Urinary bladder (tissue), 4 donors: ENCODE results near the gene NKG7. TPM values are rescaled to one million over a fixed set of nuclear protein-coding genes. Genes with fewer than 3 reads are reported as not detected.
A peak's percentile ranks its signal among the peaks of the same experiment; 100 is the strongest.
"Not testable (repeated sequence)": the region's sequence is repeated elsewhere in the genome, so short reads cannot be mapped to it uniquely, and the experiment has no call there.

Source experiments
- DNase-seq: peaks from one replicate; pipeline ENCODE4 v3.0.0-alpha.2; 2015; ENCODE audit errors: extremely low spot score
- H3K27ac ChIP-seq: one replicate; pipeline ENCODE4 v1.5.1; 2013; ENCODE audit warnings: low read depth, mild to moderate bottlenecking, moderate library complexity
- H3K36me3 ChIP-seq: one replicate; pipeline ENCODE4 v1.6.1; 2013; ENCODE audit warnings: mild to moderate bottlenecking, moderate library complexity; ENCODE audit not compliant: insufficient read depth
- H3K4me1 ChIP-seq: one replicate; pipeline ENCODE4 v1.6.1; 2013; ENCODE audit warnings: mild to moderate bottlenecking, moderate library complexity; ENCODE audit not compliant: insufficient read depth
- H3K4me3 ChIP-seq: one replicate; pipeline ENCODE4 v1.5.1; 2013; ENCODE audit warnings: low read depth, low read length
- WGBS: extraction: QIAGEN DNeasy Blood & Tissue Kit; methylation state at CpG from one replicate; pipeline ENCODE4 v1.1.7; 2013; 5-methylcytosine and 5-hydroxymethylcytosine counted together
- polyA plus RNA-seq: library from polyadenylated mRNA; stranded (reverse); fragments of 200-250 nt; gene quantifications from one replicate; pipeline ENCODE4 v1.2.3, GENCODE V29; 2013
- total RNA-seq: library from RNA; depleted of rRNA; stranded (reverse); fragments of >200 nt; gene quantifications from one replicate; pipeline ENCODE4 v1.2.3, GENCODE V29; 2014
- donor health status: healthy with polysubstance abuse.
- donor health status: healthy.

NKG7 gene
- total and polyA plus RNA-seq, 2 donors, result 1.3 to 5.1 TPM

DNA sequence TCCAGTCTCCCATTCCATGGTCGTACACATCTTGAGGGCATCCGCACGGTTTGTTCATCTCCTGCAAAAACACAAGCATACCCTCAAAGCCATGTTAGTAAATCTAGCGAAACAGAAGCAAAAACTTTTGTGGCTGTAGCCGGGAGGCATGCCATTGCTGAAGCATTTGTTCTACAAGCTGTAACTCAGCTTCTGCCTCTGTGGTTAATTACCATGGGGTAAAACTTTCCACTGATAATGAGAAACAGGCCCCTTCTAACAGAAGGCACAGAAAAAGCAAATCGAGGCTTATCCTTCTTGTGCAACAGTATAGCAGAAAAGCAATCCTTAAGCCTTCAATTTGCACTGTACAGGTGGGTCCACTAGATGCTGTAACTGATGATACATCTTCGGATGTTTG lies 27.5 kb upstream of the NKG7 start:
- not testable (repeated sequence) for DNase-seq, H3K27ac ChIP-seq, H3K4me3 ChIP-seq, H3K4me1 ChIP-seq, H3K36me3 ChIP-seq
- 85% methylated on average over 7 of the region's 7 CpGs for WGBS

DNA sequence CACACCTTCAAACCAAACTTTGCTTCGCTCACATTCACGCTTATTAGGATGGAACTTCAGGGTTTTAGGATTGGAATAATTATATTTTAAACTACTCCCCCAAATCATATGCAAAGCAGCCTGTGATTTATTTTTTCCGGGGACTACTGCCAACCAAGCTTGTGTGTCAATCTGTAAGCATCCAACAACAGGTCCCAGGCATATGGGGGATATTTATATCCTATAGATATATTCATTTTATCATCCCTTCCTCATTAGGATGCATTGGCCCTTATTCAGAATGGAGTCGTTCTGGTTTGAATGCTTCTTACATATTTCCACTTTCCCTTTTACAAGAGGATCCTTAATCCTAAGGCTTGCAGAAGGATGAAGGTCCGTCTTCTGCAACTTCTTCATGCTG lies 26.8 kb upstream of the NKG7 start:
- 91% methylated on average over 5 of the region's 5 CpGs for WGBS
- no peaks in the 10 kb centered on the region for H3K36me3 ChIP-seq
- no peaks in the 10 kb centered on the region for H3K4me1 ChIP-seq
- H3K27ac ChIP-seq, result no peak overlapping the region
- DNase-seq, result no peak
- no peak overlapping the region for H3K4me3 ChIP-seq

DNA sequence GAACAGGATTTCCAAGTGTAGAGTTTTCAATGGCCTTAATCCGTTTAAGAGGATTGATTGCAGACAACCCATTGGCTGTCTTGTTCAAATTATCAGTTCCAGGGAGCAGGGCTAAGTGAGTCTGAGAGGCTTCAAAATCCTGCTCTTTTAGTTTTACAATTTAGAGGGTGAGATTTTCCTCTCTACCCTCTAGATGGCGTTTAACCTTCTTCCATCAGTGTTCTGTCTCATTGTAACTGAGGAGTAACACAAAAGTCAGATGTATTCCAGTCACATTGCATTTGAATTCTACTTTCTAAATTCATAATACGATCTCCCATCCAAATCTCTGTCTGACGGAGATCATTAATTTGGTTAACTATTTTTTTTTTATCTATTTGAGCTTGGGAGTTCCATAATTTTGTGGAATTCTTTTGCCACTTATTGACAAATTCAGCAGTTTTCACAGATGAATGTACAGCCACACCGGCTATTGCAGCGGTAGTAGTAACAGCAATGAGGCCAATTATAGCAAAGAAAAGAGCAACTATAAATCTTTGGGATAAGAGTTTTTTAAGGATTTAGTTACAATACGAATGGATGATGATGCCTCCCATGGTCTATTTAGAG lies 25.7 kb upstream of the NKG7 start:
- DNase-seq, result no peak

DNA sequence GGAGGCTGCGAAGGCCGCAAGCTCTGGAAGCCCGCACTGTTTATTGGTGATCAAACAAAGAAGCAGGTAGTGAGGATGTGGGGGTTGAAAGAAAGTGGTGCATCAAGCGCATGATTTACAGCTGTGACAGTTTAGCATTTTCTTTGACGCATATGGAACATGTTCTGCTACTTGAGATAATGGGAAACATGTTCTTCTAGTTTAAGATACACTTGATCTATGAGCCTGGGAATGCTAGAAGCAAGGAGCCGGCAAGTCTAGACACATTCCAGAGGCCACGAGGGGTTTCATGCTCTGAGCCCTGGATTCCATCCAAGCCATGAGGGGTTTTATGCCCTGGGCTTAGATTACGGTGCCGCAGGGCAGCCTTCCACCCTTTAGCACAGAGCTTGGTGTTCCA lies 25.0 kb upstream of the NKG7 start:
- not testable (repeated sequence) for H3K4me3 ChIP-seq, H3K4me1 ChIP-seq, DNase-seq, H3K27ac ChIP-seq, H3K36me3 ChIP-seq
- WGBS, result 51% methylated on average over 9 of the region's 9 CpGs

More for the DNA sequence above, 25.7 kb upstream of the NKG7 start:
- Histone ChIP-seq H3K36me3 (no peaks in the 10 kb centered on the region), H3K4me1 (no peaks in the 10 kb centered on the region), H3K4me3 (no peak overlapping the region), H3K27ac (no peak overlapping the region)
- WGBS, result 45% methylated on average over 7 of the region's 7 CpGs

DNA sequence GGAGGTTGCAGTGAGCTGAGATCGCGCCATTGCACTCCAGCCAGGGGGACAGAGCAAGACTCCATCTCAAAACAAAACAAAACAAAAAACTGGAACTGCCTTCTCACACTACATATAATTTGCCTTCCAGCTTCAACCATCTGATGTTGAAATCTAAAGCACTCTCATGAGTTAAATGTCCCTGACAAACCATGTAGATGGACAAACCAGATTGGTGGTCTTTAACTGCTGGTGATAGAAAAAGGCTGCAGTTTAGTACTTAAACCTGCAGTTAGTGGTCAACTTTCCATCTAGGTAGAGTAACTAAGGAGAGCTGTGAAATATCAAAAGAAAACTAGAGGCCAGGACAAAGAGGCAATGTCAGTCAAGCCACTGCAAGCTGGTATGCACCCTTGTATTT lies 23.7 kb upstream of the NKG7 start:
- no peak overlapping the region for H3K4me3 ChIP-seq
- H3K27ac ChIP-seq, result no peak overlapping the region
- 97% methylated on average over 2 of the region's 2 CpGs for WGBS
- H3K4me1 ChIP-seq, result no peaks in the 10 kb centered on the region
- no peak for DNase-seq
- no peaks in the 10 kb centered on the region for H3K36me3 ChIP-seq

DNA sequence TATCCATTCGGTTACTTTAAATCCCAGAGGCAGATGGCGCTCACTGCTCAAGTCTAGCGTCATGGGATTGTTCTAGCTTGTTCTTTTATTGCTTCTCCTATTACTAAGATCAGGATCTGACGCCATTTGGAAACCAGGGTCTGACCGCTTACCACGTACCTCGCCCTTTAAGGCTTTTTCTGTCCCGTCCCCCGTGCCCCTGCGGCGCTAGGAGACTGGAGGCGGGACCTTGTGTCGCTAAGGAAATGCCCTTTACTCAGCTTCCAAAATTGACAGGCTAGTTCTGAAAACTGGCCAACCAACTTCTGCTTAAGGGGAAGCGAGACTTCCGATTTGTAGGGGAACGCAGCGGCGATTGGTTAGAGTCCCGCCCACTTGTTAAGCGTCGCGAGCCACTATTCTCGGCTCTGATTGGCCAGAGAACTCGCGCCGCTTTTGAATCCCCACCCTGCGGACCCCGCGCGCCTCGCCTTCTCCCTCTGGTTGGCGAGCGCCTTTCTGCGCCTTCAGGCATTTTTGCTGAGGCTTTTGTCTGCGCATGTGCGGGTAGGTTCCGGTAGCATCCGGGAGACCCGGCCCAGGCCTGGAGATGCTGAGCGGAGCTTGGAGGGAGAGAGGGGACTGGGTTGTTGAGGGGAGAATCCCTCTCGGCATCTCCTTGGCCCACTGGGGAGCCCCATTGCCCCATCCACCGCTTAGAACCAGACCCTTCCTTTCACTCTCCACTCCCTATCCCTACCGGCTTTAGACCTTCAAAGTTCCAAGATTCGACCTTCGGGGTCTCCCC lies 21.8 kb upstream of the NKG7 start:
- Histone ChIP-seq H3K4me1 (no peaks in the 10 kb centered on the region), H3K27ac (peak overlapping the region; percentile 30), H3K4me3 (peak overlapping the region; percentile 17), H3K36me3 (no peaks in the 10 kb centered on the region)
- DNase-seq, result peak; percentile 97
- WGBS, result 1% methylated on average over 45 of the region's 45 CpGs

- Histone ChIP-seq H3K4me3 (no peak overlapping the region), H3K4me1 (no peaks in the 10 kb centered on the region), H3K36me3 (no peaks in the 10 kb centered on the region), H3K27ac (no peak overlapping the region)
- 96% methylated on average over 1 of the region's 1 CpG for WGBS
- no peak for DNase-seq
Observed at GRCh38 chr19:51392701-51393100, 20.2 kb upstream of the NKG7 start.

DNA sequence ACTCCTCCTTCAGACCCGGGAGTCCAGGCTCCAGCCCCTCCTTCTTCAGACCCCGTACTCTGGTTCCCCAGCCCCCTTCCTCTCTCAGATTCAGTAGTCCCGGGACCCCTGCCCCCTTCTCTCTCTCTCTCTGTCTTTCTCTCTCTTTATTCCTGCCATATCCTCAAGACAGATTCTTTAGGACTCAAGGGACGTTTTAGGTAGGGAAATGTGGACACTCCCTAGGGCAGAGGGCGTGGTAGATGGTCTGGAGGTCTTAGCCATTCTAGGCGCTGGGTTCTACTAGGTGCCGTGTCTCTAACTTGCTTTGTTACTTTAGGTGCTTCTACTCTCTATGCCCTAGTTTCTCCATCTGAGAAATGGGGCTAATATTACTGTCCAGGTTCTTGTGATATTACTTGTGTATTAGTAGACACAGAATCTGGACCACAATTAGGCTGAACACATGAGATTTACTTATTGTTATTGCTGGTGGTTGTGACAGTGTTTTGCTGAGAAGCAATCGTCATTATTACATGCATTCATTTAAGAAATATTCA lies 18.7 kb upstream of the NKG7 start:
- Histone ChIP-seq H3K4me1 (no peaks in the 10 kb centered on the region), H3K27ac (no peak overlapping the region), H3K4me3 (no peak overlapping the region), H3K36me3 (no peaks in the 10 kb centered on the region)
- 70% methylated on average over 8 of the region's 8 CpGs for WGBS
- no peak for DNase-seq

GRCh38 chr19:51389143-51389542 lies 16.7 kb upstream of the NKG7 start:
- DNase-seq, result no peak
- no peak overlapping the region for H3K4me3 ChIP-seq
- 83% methylated on average over 14 of the region's 14 CpGs for WGBS
- H3K4me1 ChIP-seq, result no peaks in the 10 kb centered on the region
- no peaks in the 10 kb centered on the region for H3K36me3 ChIP-seq
- no peak overlapping the region for H3K27ac ChIP-seq

- no peak for DNase-seq
- H3K4me3 ChIP-seq, result no peak within 1 kb of the TSS
- H3K4me1 ChIP-seq, result no peaks in the 10 kb centered on the region
- no peak within 1 kb of the TSS for H3K27ac ChIP-seq
- H3K36me3 ChIP-seq, result no peaks in the 10 kb centered on the region
- 68% methylated on average over 15 of the region's 15 CpGs for WGBS
Observed at GRCh38 chr19:51387924-51388389, 15.5 kb upstream of the NKG7 start, which contains the start of gene LIM2. Gene LIM2, minus strand, starts transcription at chr19:51387974. Its CDS starts 531 bp downstream, at chr19:51387443.

DNA sequence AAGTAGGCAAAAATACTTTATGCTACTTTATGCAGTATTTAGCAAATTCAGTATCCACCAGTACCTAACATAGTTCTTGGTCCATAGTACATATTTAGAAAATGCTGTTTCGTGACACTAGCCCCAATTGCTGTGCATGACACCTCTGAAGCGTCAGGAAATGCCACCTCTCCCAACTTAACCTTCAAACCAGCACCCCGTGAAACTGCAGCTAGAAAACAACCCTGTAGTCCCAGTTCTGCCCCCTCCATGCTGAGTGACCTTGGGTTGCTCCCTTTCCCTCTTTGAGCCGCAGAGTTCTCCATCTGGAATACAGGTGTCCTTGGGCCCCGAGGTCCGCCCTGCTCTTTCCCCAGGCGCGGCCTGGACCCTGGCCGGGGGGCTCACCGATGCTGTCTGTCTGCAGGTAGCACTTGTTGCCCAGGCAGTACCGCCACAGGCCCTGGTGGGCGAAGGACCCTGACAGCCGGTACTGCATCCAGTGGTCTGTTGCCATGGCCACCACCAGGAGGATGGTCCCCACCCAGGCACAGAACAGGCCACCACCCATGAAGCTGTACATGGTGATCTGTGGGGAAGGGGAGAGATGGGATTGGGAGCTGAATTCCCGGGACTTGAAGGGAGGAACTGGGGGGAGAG lies 14.5 kb upstream of the NKG7 start:
- DNase-seq, result no peak
- Histone ChIP-seq H3K36me3 (no peaks in the 10 kb centered on the region), H3K4me3 (no peak overlapping the region), H3K4me1 (no peaks in the 10 kb centered on the region), H3K27ac (no peak overlapping the region)
- WGBS, result 87% methylated on average over 14 of the region's 14 CpGs

DNA sequence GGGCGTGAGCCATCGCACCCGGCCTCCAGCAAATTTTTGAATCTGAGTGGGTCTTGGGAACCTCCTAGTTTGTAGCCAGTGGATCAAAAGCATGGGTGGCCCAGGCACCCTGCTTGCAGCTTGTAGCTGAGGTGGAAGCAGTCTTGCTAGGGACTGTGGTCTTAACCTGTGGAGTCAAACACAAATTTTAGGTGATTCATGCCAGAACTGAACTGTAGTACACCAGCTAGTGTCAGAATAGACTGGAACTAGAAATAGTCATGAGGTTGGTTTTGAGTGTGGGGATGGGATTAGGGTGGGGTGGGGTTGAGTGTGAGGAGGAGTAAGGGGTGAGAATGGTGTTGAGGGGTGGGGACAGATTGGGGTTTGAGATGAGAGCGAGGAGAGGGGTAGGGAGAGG lies 9.6 kb upstream of the NKG7 start:
- Histone ChIP-seq H3K36me3 (no peaks in the 10 kb centered on the region), H3K27ac (no peak overlapping the region), H3K4me3 (no peak overlapping the region), H3K4me1 (no peaks in the 10 kb centered on the region)
- 98% methylated on average over 4 of the region's 4 CpGs for WGBS
- DNase-seq, result no peak

DNA sequence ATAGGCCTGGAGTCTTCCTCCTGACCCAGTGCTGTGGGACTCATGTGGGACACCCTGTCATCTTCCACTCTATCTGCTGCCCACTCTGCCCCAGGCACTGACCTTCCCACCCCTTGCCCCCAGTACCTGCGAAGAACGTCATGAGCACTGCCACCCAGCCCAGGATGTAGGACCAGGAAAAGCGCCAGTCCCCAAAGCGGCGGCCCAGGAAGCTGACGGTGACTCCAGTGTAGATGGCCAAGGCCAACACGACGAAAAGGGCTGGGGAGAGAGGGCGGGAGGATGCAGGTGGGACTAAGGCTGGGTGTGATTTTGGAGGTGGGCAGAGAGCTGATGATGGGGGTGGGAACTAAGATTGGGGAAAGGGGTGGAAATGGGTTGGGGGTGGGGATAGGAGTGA lies 7.9 kb upstream of the NKG7 start:
- no peaks in the 10 kb centered on the region for H3K36me3 ChIP-seq
- H3K27ac ChIP-seq, result no peak overlapping the region
- H3K4me3 ChIP-seq, result no peak overlapping the region
- H3K4me1 ChIP-seq, result no peaks in the 10 kb centered on the region
- no peak for DNase-seq
- WGBS, result 92% methylated on average over 9 of the region's 9 CpGs

DNA sequence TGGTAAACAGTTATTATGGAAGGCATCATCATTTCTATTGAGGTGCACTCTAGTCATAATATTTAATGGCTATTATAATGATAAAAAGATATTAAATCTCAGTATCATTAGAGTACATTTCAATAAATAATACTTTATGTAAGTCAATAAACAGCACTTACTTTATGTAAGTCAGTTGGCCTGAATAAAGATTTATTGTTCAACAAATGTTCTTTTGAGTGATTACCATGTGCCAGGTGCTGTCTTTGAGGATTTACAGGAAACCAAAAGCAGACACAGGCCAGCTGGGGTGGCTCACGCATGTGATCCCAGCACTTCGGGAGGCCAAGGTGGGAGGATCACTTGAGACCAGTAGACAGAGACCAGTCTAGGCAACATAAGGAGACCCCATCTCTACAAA lies 5.0 kb upstream of the NKG7 start:
- no peak for DNase-seq
- 74% methylated on average over 2 of the region's 2 CpGs for WGBS
- no peak overlapping the region for H3K27ac ChIP-seq
- H3K4me1 ChIP-seq, result no peaks in the 10 kb centered on the region
- no peaks in the 10 kb centered on the region for H3K36me3 ChIP-seq
- no peak overlapping the region for H3K4me3 ChIP-seq
